ENCODE results near the gene NAA40. TPM values are rescaled to one million over a fixed set of nuclear protein-coding genes. Genes with fewer than 3 reads are reported as not detected.
A peak's percentile ranks its signal among the peaks of the same experiment; 100 is the strongest.

Gene NAA40
- total and polyA plus RNA-seq, 2 of the 13 experiments (the other 11 are each of a cell fraction or from before 2014, with no cell fraction given): 11.1 to 17.9 TPM

DNA sequence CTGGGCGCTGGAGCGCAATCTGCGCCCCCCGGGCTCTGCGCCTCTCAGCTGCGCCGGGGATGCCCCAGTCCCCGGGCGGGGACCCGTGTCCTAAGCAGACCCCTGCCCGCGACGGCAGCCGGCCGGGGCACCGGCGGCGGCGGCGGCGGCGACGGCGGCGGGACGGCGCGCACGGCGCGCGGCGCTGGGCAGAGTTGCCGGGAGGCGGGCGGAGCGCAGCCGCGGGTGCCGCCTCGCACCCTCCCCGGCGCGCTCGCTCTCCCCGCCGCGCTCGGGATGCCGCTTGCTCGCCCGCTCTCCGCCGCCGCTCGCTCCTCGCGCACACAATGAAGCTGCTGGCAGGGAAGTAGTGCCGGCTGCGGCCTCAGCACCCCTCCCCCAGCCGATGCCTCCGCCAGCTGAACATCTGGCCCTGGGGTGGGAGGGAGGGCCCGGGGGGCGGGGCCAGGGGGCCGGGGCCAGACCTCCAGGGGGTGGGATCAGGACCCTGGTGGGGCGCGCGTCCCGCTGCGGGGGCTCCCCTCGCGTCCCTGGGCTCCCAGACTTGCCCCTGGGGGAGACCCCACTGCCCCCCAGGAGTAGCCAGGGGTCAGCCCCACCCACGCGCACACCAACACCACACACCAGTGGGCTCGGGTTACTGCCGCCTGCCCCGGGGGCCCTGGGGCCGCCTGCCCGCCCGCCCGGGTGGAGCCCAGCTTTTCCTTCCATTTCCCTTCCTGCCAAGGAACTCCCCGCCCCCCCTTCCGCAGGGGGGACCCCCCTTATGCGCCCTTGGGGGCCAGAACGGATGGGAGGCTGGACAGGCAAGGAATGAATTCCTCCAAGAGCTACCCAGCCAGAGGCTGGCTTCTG lies 21.7 kb upstream of the NAA40 start, which contains the start of gene RCOR2 (continued):
- no peak for TF ChIP-seq ZC3H4 (CRISPR knock-in tag; IDR thresholded peaks at IDR 0.05; ENCODE audit: borderline replicate concordance)
- no peak for TF ChIP-seq ZNF513 (CRISPR knock-in tag; conservative IDR thresholded peaks at IDR 0.05)
- TF ChIP-seq SALL1 (CRISPR knock-in tag; IDR thresholded peaks at IDR 0.05): no peak
- TF ChIP-seq, protein P1, sequence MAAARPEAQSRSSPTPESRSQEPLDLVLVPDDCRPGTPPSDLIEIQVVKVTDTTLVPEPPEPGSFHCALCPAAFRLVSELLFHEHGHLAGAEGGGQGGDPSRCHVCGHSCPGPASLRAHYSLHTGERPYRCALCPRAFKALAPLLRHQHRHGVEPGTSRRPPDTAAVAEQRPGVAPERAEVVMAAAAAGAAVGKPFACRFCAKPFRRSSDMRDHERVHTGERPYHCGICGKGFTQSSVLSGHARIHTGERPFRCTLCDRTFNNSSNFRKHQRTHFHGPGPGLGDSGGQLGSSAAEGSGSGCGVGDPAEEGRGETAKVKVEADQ (CRISPR knock-in tag; IDR thresholded peaks at IDR 0.05; ENCODE audit: borderline replicate concordance): no peak
- TF ChIP-seq, protein P2, sequence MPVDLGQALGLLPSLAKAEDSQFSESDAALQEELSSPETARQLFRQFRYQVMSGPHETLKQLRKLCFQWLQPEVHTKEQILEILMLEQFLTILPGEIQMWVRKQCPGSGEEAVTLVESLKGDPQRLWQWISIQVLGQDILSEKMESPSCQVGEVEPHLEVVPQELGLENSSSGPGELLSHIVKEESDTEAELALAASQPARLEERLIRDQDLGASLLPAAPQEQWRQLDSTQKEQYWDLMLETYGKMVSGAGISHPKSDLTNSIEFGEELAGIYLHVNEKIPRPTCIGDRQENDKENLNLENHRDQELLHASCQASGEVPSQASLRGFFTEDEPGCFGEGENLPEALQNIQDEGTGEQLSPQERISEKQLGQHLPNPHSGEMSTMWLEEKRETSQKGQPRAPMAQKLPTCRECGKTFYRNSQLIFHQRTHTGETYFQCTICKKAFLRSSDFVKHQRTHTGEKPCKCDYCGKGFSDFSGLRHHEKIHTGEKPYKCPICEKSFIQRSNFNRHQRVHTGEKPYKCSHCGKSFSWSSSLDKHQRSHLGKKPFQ (CRISPR knock-in tag; IDR thresholded peaks at IDR 0.05; ENCODE audit: insufficient replicate concordance): no peak
- TF ChIP-seq ZZZ3 (CRISPR knock-in tag; IDR thresholded peaks at IDR 0.05; ENCODE audit: borderline replicate concordance): no peak
- TF ChIP-seq ZNF160 (CRISPR knock-in tag; IDR thresholded peaks at IDR 0.05): no peak
- TF ChIP-seq SP5 (CRISPR knock-in tag; IDR thresholded peaks at IDR 0.05; ENCODE audit: borderline replicate concordance, low read depth): peak; percentile 32; the same call in 1 of the 2 replicates
- TF ChIP-seq DR1 (CRISPR knock-in tag; IDR thresholded peaks at IDR 0.05): no peak
- TF ChIP-seq ATF1 (CRISPR knock-in tag; IDR thresholded peaks at IDR 0.05): no peak
- TF ChIP-seq ZNF180 (CRISPR knock-in tag; IDR thresholded peaks at IDR 0.05; ENCODE audit: borderline replicate concordance, low read depth): no peak
- no peak for TF ChIP-seq CBX5 (CRISPR knock-in tag; IDR thresholded peaks at IDR 0.05; ENCODE audit: borderline replicate concordance)
- no peak for TF ChIP-seq SALL2 (CRISPR knock-in tag; IDR thresholded peaks at IDR 0.05)
- no peak for TF ChIP-seq ZNF678 (CRISPR knock-in tag; IDR thresholded peaks at IDR 0.05)
- no peak for TF ChIP-seq ZNF430 (CRISPR knock-in tag; IDR thresholded peaks at IDR 0.05)
- no peak for TF ChIP-seq EP300 (IDR thresholded peaks at IDR 0.05; ENCODE audit: low read depth in 2 of 2, low read length in 2 of 2)
- TF ChIP-seq EP300 (CRISPR knock-in tag; IDR thresholded peaks at IDR 0.05; ENCODE audit: borderline replicate concordance): no peak
- no peak for TF ChIP-seq ZSCAN20 (CRISPR knock-in tag; IDR thresholded peaks at IDR 0.05; ENCODE audit: borderline replicate concordance)
- TF ChIP-seq ARID3A (IDR thresholded peaks at IDR 0.05; ENCODE audit: low read depth, low read length): no peak
- TF ChIP-seq ARHGAP35 (CRISPR knock-in tag; IDR thresholded peaks at IDR 0.05; ENCODE audit: borderline replicate concordance): no peak
- no peak for TF ChIP-seq ZNF879 (CRISPR knock-in tag; IDR thresholded peaks at IDR 0.05)
- TF ChIP-seq ZNF766 (CRISPR knock-in tag; IDR thresholded peaks at IDR 0.05; ENCODE audit: borderline replicate concordance): no peak
- TF ChIP-seq NFRKB (IDR thresholded peaks at IDR 0.05): no peak
- no peak for TF ChIP-seq ZSCAN30 (CRISPR knock-in tag; IDR thresholded peaks at IDR 0.05)
- no peak for TF ChIP-seq PTBP1 (IDR thresholded peaks at IDR 0.05; ENCODE audit: low read depth, low read length, poor library complexity, severe bottlenecking)
